ENCODE measurements around the gene TRAPPC2L.

Gene TRAPPC2L

DNA sequence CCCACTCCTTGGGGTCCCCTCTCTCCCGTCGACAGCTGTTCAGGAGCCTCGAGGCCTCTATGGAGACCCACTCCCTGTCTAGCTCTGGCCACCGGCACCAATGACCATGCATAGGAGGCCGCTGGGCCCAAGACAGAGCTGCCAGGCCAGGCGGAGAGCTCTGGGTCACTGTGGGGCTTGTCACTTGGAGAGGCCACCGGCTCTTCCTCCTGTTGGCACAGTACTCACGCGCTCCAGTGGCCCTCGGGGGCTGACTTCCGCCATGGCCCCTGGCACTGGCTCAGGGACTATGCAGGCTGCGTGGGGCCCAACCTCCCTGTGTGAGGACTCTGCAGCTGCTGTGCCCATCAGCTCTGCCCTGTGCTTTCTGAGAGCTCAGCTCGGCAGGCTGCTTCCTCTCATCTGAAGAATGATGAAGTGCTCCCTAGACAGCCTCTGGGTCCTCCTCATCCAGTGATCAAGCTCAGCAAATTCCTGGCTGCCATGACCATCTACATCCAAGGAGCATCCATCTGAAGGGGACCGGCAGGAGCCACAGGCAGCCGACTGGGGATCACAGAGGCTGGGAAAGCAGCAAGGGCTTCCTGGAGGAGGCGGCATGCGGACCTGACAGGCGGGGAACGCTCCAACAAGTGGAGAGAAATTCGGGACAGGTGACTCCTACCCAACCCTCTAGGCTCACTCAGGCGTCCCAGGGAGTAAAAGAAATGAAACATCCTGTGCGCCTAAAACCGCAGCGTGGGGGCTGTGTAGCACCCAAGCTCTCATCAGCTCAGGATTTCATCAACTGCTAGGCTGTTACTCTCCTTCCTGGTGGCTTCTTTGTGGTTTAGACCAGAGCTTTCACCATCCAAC is 17.0 kb upstream of the TRAPPC2L start:
- DNase-seq = no peak

DNA sequence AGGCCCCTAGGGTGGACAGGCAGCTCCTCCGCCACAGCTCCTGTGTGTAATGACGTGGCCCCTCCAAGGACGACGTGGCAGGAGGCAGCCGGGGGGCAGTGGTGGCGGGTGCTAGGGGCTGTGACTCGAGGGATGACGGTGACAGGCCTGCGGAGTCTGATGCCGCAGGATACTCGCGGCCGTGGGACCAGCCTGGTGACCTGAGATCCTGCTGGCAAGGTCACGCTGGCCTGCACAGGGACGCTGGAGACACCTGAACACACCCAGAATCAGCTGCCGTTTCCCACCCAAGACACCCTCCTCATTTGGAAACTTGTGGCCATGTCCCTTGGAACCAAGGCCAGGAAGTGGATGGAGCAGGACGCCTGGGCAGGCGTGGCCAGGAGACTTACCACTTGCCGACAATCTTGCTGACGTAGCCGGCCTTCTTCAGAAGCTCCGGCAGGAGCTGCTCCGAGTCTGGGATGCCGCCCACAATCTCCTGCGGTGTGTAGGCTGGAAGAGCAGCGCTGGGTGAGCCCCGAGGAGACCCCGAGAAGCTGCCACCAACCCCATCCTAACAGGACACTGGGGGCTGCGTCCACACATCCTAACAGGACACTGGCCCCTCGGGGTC is 16.2 kb upstream of the TRAPPC2L start:
- no peak for DNase-seq

DNA sequence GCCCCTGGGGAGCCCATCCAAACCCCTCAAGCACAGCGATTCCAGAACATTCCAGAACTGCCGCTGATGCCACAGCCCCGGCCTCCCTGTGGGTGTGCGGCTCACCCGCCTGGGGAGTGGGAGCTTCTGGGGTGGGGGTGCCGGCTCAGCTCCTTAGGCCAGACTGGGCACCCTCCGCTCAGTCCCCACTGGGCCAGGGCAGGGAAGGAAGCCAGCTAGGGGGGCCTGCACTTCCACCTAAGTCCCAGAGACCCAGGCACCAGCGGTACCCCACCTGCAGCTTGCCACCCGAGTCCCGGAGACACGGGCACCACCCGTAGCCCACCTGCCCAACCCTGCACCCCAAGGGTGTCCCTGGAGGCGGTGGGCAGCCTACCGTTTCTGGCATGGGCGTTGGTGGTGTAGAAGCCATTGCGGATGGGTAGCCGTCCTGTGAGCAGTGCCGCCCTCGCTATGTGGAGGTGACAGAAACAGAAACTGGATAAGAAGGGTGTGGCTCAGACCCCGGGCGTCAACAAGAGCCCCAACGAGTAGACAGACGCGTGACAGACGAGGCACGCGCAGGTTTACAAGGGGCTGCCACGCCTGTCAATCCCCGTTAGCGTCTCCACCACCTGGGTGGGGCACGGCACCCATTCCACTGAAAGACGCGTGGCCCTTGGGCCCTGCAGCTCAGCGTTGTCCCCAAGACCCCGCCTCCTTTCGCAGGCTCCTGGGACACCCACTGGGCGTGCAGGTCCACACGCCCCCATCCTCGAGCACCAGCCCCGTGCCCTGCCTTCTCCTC is 15.2 kb upstream of the TRAPPC2L start:
- no peak for DNase-seq

DNA sequence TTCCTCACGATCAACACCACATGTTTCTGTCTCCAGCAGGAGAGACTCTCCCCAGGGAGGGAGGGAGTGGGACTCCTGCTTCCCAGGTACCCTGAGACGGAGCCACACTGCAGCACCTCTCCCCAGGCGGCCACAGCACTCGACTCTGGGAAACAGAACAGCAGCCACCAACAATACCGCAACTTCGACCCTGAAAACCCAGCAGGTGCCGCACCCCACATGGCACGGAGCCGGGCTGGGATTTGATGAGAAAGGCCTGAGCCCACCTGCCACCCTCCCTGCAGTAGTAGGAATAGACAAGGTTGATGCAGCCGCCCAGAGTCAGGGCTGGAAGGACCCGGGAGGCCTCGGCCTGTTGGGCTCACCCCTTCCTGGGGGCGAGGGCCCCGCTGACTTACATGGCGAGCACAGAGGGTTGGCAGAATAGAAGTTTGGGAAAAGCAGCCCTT is 14.6 kb upstream of the TRAPPC2L start:
- DNase-seq = no peak

DNA sequence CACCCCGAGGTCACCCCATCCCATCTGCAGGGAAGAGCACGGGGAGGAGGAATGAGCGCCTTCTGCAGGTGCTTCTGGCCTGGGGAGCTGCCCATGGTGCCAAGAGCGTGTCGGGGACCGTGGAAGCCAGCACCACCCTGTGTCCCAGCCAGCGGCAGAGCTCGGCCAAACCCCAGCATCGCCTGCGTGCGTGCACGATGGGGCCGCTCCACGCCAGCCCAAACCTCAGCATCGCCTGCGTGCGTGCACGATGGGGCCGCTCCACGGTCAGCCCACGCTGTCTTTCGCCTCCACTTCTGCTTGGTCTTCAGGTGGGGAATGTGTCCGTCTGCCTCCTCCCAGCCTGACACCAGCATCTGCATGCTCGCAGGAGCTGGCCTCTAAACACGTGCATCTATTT is 14.1 kb upstream of the TRAPPC2L start:
- DNase-seq = no peak

DNA sequence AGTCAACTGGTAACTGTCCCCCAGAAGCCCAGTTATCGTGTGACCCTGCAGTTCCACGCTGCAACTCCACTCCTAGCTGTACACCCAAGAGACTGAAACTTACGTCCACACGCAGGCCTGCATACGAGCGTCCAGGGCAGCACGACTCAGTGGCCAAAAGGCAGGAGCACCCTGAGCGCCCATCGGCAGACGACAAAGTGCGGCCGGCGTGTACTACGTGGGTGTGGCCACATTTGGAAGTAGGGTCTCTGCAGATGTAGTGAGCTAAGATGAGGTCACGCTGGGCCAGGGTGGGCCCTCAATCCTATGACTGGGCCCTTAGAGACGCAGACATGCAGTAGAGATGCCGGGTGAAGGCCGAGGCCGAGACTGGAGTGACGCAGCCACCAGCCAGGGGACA is 13.7 kb upstream of the TRAPPC2L start:
- DNase-seq = no peak

DNA sequence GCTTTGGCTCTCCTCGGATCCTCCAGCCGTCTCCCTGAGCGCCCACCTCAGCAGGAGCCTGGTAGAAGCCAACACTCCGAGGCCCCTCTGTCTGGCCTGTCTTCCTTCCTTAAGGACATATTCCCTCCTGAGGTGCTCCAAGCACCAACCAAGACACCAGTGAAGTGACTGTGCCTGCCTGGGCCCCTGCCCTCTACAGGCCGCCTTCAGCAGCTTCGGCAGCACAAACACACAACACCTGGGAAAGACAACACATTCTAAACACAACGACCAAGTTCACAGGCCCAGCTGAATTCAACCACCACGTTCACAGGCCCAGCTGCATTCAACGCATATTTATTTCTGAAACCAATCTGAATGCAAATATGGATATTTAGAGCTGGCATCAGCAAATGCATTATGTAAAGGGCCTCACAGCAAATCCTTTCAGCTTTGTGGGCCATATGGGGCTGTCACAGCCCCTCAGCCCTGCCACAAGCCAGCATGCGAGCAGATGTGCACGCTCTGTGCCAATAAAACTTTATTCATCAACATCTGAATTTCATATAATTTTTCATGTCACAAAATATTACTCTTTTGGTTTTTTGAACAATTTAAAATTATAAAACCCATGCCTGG is 12.4 kb upstream of the TRAPPC2L start:
- no peak for DNase-seq

DNA sequence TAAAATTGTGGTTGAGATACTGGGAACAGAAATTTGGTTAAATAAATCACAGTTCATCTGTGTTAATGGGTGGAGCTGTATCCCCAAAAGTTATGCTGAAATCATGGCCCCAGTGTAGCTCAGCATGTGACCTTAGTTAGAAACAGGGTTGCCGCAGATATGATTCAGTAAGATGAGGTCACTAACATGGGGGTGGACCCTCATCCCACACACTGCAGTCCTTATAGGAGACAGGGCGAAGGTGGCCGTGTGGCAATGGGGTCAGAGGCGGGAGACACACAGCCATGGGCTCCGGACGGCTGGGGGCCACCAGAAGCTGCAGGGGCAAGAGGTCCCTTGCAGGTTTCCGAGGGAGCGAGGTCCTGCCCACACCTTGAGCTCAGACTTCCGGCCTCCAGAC is 10.8 kb upstream of the TRAPPC2L start:
- DNase-seq = no peak

DNA sequence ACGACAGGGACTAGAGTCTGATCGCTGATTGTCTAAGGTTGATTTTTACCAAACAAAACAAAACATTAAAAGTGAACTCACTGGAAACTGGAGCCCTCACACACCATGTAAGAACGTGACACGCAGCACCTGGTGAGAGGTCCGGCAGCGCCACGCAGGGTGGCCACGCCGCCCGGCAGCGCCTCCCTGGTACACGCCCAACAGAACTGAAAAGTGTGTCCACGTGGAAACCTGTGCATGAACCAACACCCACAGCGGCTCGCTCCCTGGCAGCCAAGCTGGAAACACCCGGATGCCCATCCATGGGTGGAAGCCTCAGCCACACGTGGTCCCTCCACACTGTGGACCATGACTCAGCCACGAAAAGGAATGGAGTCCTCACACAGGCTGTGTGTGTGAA is 9.3 kb upstream of the TRAPPC2L start:
- DNase-seq = no peak

DNA sequence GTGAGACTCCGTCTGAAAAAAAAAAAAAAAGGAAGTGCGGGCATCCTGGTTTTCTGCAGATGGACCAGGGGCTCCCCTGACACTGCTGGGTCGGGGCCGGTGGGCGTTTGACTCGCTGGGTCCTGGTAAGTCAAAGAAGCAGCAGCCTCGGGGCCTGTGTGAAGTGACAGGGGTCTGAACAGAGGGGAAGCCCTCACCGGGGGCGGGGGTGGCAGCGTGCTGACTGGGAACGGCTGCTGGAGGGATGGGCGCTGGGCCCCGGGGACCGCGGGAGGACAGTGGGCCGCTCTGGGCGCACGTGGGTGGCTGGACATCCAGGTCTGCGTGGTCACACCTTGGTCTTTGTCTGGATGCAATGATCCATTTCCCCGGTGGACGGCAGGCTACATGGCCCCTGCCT is 8.4 kb upstream of the TRAPPC2L start:
- DNase-seq = no peak

DNA sequence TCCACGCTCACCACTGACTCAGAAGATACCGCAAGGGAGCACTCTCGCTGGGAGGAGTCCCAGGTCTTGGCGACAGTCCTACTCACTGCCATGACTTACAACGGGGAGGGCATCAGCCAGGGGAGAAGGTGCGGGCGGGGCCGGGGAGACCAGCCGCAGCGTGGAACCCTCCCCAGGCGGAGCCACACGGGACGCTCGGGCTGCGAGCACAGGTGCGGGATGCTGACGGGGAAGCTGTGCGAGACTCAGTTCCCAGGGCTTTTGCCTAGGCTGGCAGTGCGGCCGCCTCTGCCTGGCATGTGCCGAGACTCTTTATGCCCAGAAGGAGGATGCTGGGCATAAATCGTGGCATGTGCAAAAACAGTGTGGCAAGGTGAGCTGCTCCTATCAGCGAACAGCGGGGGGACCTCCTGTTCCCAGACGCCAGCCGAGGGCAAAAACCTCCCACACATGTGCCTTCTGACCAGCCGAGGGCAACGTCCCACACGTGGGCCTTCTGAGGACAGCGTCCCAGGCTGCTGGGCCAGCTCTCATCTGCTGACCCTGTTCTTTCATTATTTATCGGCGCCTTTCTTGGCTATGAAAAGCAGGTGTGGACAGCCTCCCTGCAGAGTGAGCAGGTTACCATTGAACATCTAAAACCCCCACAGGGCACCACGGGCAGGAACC is 6.3 kb upstream of the TRAPPC2L start:
- no peak for DNase-seq

DNA sequence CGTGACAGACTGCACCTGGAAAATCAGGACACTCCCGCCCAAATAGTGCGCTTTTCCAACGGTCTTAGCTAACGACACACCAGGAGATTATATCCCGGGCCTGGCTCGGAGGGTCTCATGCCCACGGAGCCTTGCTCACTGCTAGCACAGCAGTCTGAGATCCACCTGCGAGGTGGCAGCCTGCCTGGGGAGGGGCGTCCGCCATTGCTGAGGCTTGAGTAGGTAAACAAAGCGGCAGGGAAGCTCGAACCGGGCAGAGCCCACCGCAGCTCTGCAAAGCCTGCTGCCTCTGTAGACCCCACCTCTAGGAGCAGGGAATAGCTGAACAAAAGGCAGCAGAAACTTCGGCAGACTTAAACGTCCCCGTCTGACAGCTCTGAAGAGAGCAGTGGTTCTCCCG is 5.3 kb upstream of the TRAPPC2L start:
- no peak for DNase-seq

DNA sequence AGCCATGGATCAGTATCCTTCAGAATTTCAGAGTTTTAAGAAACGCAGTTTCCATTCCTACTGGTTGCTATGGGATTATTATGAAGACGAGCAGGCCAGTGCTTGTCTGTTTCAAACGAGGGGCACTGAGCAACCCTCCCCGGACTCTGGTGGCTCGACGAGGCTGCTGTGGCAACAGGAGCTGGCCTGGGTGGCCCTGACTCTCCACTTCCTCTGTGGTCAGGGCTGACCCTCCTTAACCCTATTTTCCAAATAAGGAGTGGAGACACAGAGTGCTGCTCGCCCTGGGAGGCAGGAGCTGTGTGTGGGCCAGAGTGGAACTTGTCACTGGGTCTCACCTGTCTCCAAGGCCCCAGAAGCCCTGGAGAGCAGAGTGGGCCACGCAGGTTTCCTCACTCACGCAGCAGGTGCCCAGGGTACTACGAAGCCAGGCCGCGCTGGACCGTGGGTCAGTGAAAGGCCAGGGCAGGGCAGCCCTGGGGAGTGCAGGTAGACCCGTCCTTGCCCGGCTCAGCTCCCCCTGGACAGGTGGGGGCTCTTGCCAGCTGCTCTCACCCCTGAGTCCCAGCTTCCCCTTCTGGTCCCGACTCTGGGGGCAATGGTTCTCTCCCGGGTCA is 3.5 kb upstream of the TRAPPC2L start:
- no peak for DNase-seq

DNA sequence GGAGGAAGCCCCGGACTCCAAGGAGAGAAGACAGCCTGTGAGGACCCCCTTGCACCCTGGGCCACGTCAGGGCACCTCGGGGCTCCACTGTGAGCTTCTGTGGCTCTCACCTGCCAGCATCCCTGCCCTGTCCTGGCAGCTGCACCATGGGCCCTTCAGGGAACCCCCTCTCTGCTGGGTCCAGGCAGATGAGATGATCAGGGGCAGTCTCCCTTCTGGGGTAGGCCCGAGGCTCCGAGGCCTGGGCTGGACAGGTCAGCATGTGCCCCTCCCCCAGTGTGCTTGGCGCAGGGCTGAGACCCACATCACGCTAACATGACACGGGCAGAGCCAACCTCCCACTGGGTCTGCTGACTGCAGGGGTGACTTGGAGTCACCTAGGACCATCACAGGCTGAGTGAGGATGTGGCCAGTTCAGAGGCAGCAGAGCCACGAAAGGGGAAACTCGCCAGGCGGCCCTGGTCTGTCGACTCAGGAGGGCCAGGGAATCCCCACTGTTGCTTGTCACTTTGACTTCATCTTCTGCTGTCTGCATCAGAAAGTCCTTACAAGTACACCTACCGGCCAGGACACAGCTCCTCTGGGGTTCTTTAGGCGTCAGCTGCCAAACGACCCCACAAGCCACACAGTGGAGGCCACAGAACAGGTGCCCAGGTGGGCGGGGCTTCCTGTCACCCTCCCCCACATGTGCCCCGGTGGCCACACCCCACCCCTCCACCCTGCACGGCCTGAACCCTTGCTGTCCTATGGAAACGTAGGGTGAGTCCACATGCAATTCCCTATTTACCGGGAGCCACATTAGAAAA is 2.4 kb upstream of the TRAPPC2L start:
- DNase-seq = peak; percentile 43

DNA sequence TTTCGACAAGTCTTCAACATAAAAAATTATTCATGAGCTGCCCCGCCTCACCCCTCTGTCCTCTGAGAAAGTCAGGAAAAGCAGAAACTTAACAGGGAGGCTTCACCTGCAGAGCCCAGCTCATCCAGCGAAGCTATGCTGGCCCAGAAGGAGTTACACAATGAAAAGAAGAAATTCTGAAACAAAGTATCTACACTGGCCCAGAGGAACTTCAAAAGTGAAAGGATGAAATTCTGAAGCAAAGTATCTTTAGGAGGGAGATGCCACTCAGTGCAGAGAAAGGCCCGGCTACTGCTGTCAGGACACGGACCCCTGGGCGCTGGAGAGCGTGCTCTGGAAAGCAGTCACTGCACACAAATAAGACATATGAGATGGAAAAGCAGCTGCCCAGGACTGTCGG is 1.8 kb upstream of the TRAPPC2L start:
- DNase-seq = no peak

DNA sequence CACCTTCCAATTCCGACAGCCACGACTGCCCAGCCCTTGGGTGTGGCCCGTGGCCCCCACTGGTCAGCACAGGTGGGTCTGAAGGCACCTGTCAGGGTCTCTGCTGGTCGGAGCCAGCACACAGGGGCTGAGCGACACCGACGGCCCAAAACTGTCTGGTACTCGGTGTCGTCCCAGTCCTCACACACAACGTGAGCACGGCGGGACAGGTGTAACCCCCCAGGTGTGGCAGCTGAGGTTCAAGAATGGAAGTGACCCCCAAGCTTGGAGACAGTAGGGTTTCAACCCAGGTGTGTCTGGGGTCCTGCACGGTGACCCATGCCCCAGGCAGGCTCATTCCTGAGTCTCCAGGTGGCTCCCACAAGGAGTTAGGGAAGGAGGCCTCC is 1.2 kb upstream of the TRAPPC2L start:
- DNase-seq = no peak

DNA sequence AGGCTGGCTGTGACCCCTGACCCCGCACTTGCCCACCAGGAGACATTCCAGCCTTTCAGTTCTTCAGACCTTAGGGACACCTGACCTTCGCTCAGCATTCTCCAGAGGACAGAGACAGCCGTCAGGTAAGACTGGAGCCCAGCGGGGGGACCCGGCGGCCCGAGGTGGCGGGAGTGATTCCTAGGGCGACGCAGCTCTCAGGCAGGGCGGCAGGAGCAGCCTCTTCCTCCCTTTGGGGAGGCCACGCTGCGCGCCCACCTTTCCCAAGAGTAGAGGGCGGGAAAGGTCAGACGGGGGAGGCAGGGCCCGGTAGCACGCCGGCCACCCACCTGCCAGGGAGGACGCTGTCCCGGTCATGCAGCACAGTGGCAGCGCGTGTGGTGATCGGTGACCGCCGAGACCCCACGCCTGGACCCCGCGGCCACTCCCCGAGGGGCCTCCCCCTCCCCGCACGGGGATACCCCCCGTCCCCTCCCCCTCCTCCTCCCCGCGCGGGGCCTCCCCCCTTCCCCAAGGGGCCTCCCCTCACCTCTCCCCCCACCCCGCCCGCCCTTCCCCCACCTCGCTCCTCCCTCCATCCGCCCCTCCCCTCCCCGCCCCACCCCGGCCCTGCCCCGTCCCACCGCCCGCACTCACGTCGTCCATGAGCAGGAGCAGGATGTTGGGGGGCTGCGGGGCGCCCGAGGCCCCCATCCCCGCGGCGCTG is 652 bp upstream of the TRAPPC2L start:
- no peak for DNase-seq

DNA sequence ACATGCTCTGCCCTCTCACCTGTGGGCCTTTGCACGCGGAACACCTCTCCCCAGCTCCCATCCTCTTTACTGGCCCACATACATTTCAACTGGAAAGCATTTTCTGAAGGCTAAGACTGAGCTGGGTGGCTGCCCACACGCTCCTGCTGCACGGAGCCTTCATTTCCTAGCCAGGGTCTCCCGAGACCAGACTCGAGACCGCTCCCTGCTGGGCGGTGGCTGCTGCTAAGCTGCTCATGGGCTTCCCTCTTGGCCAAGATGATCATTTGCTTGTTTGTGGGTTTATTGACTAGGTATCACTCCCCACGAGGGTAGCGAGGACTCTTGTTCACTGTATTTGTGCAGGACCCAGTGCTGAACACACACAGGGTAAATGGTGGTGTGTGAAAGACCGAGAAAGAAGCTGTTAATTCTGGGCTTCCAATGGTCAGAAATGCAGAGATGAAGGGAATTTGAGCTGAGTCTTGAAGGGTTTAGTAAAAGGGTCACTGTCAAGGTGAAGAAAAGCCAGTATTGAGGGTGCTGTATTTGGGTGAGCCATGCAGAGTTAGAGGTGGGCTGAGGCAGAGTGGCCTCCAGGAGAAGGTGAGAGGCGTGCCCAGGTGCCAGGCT is 907 bp downstream of the TRAPPC2L start:
- DNase-seq = peak; percentile 79

DNA sequence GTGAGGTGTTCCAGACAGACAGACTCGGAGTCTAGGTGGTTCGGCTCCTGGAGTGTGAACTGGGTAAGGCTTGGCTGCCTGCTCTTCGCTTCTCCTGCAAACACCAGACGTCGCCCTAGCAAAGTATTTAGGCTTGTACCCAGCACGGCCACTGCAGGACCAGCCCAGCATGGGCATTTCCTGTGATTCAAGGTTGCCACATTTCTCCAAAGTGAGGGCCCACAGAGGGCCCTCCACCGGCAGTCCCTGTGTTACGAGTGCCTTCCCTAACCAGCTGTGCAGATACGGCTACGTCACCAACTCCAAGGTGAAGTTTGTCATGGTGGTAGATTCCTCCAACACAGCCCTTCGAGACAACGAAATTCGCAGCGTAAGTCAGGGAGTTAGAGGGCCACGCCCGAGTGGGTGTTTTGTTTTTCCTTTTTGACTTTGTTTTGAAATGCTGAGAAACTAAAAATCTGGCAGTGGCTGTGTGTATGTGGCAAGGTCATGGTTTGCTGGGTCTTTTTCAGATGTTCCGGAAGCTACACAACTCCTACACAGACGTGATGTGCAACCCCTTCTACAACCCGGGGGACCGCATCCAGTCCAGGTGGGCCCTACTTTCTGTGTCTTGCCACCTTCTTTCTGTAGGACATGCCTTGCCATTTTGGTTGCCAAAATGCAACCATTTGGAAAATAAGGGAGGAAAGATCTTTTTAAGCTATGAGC is 2.6 kb downstream of the TRAPPC2L start:
- DNase-seq = no peak

DNA sequence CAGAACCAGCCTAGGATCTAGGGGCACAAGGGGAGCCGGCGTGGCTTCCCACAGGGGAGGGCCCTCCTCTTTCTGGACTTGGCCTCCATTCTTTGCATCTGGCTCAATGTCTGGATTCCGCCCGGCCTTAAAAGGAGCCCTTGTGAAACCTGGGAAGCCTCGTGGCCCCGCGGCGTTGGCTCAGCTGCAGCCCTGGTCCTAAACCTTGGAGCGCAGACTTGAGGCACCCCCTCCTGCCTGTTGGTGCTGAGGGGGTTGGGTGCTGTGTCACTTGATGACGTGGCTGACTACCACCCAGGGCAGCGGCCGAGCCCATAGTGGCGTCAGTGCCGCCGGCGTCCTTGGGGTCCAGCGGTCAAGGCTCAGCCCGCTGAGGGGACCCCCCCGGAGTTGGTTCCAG is 4.4 kb downstream of the TRAPPC2L start:
- DNase-seq = no peak
